Heart right ventricle (tissue), 16 donors: ENCODE results near the gene CARMIL1. TPM values are rescaled to one million over a fixed set of nuclear protein-coding genes. Genes with fewer than 3 reads are reported as not detected.

Source experiments
- ATAC-seq, 8 donors: fragments of 200-7000 bp; cut with Tn5 transposase; one replicate each; pipeline ENCODE4 v1.9.1; 2020; ENCODE audit warnings: mild to moderate bottlenecking in 8 of 8, moderate library complexity in 8 of 8, moderate number of reproducible peaks in 1 of 8
- DNase-seq, 2 donors: peaks; one replicate each; pipeline ENCODE4 v3.0.0-alpha.2; 2020
- H3K27ac ChIP-seq, 10 donors: fragments of 200-600 bp; sonication (generic) in 2 of 10; one replicate each; pipeline versions ENCODE4 v1.5.0 to v1.8.0; 2020 to 2022; ENCODE audit warnings: mild to moderate bottlenecking in 3 of 10
- H3K27me3 ChIP-seq, 7 donors: fragments of 200-600 bp; one replicate each; pipeline ENCODE4 v1.8.0; 2021 to 2022; ENCODE audit warnings: mild to moderate bottlenecking in 2 of 7
- H3K36me3 ChIP-seq, 9 donors: fragments of 200-600 bp; sonication (generic) in 1 of 9; one replicate each; pipeline versions ENCODE4 v1.5.0 to v1.8.0; 2020 to 2022; ENCODE audit warnings: mild to moderate bottlenecking in 2 of 9
- H3K4me1 ChIP-seq, 9 donors: fragments of 200-600 bp; sonication (generic) in 1 of 9; one replicate each; pipeline versions ENCODE4 v1.5.0 to v1.8.0; 2020 to 2022; ENCODE audit warnings: mild to moderate bottlenecking in 4 of 9
- H3K4me3 ChIP-seq, 10 donors: fragments of 200-600 bp; sonication (generic) in 2 of 10; one replicate each; pipeline versions ENCODE4 v1.5.0 to v1.8.0; 2020 to 2022; ENCODE audit warnings: mild to moderate bottlenecking in 7 of 10, moderate library complexity in 2 of 10
- H3K9me3 ChIP-seq, 11 donors: fragments of 200-600 bp in 10 of 11; sonication (generic) in 2 of 11; one replicate each; pipeline versions ENCODE4 v1.5.0 to v1.8.0; 2013 to 2022; ENCODE audit warnings: mild to moderate bottlenecking in 2 of 11, control low read depth in 1 of 11, moderate library complexity in 1 of 11
- CTCF ChIP-seq, 9 donors: fragments of 200-600 bp; sonication (generic) in 2 of 9; IDR thresholded peaks; one replicate each; pipeline versions ENCODE4 v1.5.0 to v1.8.0; 2021 to 2022; ENCODE audit warnings: antibody characterized with exemption in 9 of 9, mild to moderate bottlenecking in 5 of 9, moderate library complexity in 1 of 9
- whole genome bisulfite sequencing, 2 donors: extraction: QIAGEN DNeasy Blood & Tissue Kit; methylation state at CpG; one replicate each; pipeline ENCODE4 v1.1.7; 2013; ENCODE audit warnings: inconsistent platforms in 1 of 2; 5-methylcytosine and 5-hydroxymethylcytosine counted together
- intact Hi-C, 10 donors: fragments of 100-400 bp; cut with DNase I; formaldehyde crosslinking; loops; one replicate each; pipeline versions ENCODE4 v1.11.1 to v1.14.2; 2022
- polyA plus RNA-seq, 2 donors: library from polyadenylated mRNA; stranded (reverse); fragments of 200-250 nt; gene quantifications; one replicate each; pipeline ENCODE4 v1.2.3, GENCODE V29; 2013
- total RNA-seq, 10 donors: library from RNA; stranded (reverse); fragmentation: NEBNext Ultra II Directional in 3 of 10; extraction: Animal tissue kit (Norgen Biotek cat#: 25700) in 3 of 10; gene quantifications; one replicate each; pipeline versions ENCODE4 v1.2.1 to v1.2.4, GENCODE V29; 2021 to 2023
- donor health status: Arrhythmogenic right ventricular cardiomyopathy.
- donor health status: ischemic (EF 13 %, LVEDD 7.1; RV severe dilation, severe dysfunction).
- donor health status: healthy with polysubstance abuse.
- donor health status: DM: no; HTN: yes; CAD: no.
- donor health status: DM: no; HTN: no; CAD: no.
- donor health status: ischemic (EF 25% LVEDD 6.9; RV normal size, moderate dysfunction).
- donor health status: ischemic (EF 25% LVEDD 5.7; RV mildly dilated, moderate dysfunction).
- donor health status: healthy.
- donor health status: DM: yes; HTN: yes; CAD: no.
- donor health status: Ischemic cardiomyopathy.
- donor health status: ischemic (EF 35%, LVEDD 5.7; RV mildly dilated, moderate dysfunction).
- donor health status: nonischemic (EF 11% LVEDD 7.7; RV severe dilation, severe dysfunction).
- donor health status: DM: yes; HTN: yes; CAD: no.
- donor health status: PGD.
- donor health status: ischemic (EF 29% LVEDD 5.4; RV normal size, mild dysfunction).
- donor health status: nonischemic (EF 23%, LVEDD 6.1; RV moderate dilation, normal function).

The CARMIL1 gene
- total and polyA plus RNA-seq, 12 donors: 1.2 to 10.3 (median 4.1) TPM

- ATAC-seq (no peak), DNase-seq (no peak)
- Histone ChIP-seq H3K9me3 (no peaks in the 10 kb centered on the region), H3K4me1 (peaks cover 0 to 5% (median 0%) of the 10 kb centered on the region in 9 donors), H3K36me3 (no peaks in the 10 kb centered on the region), H3K4me3 (no peak overlapping the region), H3K27me3 (no peaks in the 10 kb centered on the region), H3K27ac (no peak overlapping the region)
- intact Hi-C loops: no loop called here
- TF ChIP-seq CTCF (IDR thresholded peaks at IDR 0.05): no peak
- WGBS, 2 donors: 59 to 61% methylated on average over 3 of the region's 3 CpGs
These were observed 177.3 kb downstream of the CARMIL1 start for GRCh38 chr6:25456249-25457040.

- DNase-seq (no peak), ATAC-seq (no peak)
- Histone ChIP-seq H3K4me1 (peaks cover 0 to 5% (median 0%) of the 10 kb centered on the region in 9 donors), H3K4me3 (no peak overlapping the region), H3K27me3 (no peaks in the 10 kb centered on the region), H3K36me3 (no peaks in the 10 kb centered on the region), H3K27ac (no peak overlapping the region), H3K9me3 (no peaks in the 10 kb centered on the region)
- 81 to 83% methylated on average over 3 of the region's 3 CpGs for WGBS, 2 donors
- no peak for TF ChIP-seq CTCF (IDR thresholded peaks at IDR 0.05)
- intact Hi-C loops: no loop called here
These were observed 178.3 kb downstream of the CARMIL1 start for GRCh38 chr6:25457516-25457915.

- H3K4me3 ChIP-seq: no peak overlapping the region
- TF ChIP-seq CTCF (IDR thresholded peaks at IDR 0.05): no peak
These were observed 179.3 kb downstream of the CARMIL1 start for GRCh38 chr6:25458485-25458884.

GRCh38 chr6:25462235-25462897 is 183.2 kb downstream of the CARMIL1 start:
- WGBS, 2 donors: 80 to 87% methylated on average over 7 of the region's 7 CpGs

More at GRCh38 chr6:25458485-25458884, 179.3 kb downstream of the CARMIL1 start:
- DNase-seq (no peak), ATAC-seq (peak in 1 of 8 donors; percentile 45)
- intact Hi-C loops: no loop called here
- Histone ChIP-seq H3K36me3 (no peaks in the 10 kb centered on the region), H3K9me3 (no peaks in the 10 kb centered on the region), H3K4me1 (peaks cover 0 to 5% (median 0%) of the 10 kb centered on the region in 9 donors), H3K27ac (no peak overlapping the region), H3K27me3 (no peaks in the 10 kb centered on the region)
- 91 to 92% methylated on average over 2 of the region's 2 CpGs for WGBS, 2 donors

More at GRCh38 chr6:25462235-25462897, 183.2 kb downstream of the CARMIL1 start:
- no peak for TF ChIP-seq CTCF (IDR thresholded peaks at IDR 0.05)
- no peak overlapping the region for H3K27ac ChIP-seq
- ATAC-seq: no peak
- intact Hi-C loops: no loop called here
- H3K9me3 ChIP-seq: no peaks in the 10 kb centered on the region
- no peaks in the 10 kb centered on the region for H3K4me1 ChIP-seq
- no peak overlapping the region for H3K4me3 ChIP-seq
- H3K27me3 ChIP-seq: no peaks in the 10 kb centered on the region
- no peak for DNase-seq
- no peaks in the 10 kb centered on the region for H3K36me3 ChIP-seq
